HepG2 (cell line): ENCODE measurements around the gene NMUR1. TPM values are rescaled to one million over a fixed set of nuclear protein-coding genes. Genes with fewer than 3 reads are reported as not detected.

Source experiments
- GATAD1 ChIP-seq: IDR thresholded peaks from 2 replicates; pipeline ENCODE4 v1.6.1; 2016; ENCODE audit warnings: missing genetic modification reagents, missing compliant biosample characterization
- GMEB1 ChIP-seq: sonication (generic); formaldehyde crosslinking; IDR thresholded peaks from 2 replicates; pipeline ENCODE4 v1.5.1; 2020; ENCODE audit warnings: missing genetic modification reagents, mild to moderate bottlenecking, borderline replicate concordance
- HIVEP1 ChIP-seq: sonication (generic); formaldehyde crosslinking; IDR thresholded peaks from 2 replicates; pipeline ENCODE4 v1.4.0; 2020; ENCODE audit warnings: mild to moderate bottlenecking, missing genetic modification reagents
- HNRNPLL ChIP-seq: fragments of 200-400 bp; formaldehyde crosslinking; IDR thresholded peaks from 2 replicates; pipeline ENCODE4 v1.6.1; 2017; ENCODE audit warnings: mild to moderate bottlenecking, low read depth, low read length; ENCODE audit not compliant: poor library complexity, severe bottlenecking
- HOXA9 ChIP-seq: sonication (generic); formaldehyde crosslinking; IDR thresholded peaks from 2 replicates; pipeline ENCODE4 v1.8.1; 2022; ENCODE audit warnings: missing genetic modification reagents, mild to moderate bottlenecking, moderate library complexity, borderline replicate concordance
- MEIS2 ChIP-seq: sonication (generic); formaldehyde crosslinking; IDR thresholded peaks from 2 replicates; pipeline ENCODE4 v1.9.0; 2021; ENCODE audit warnings: mild to moderate bottlenecking, missing genetic modification reagents
- MIXL1 ChIP-seq: IDR thresholded peaks from 2 replicates; pipeline ENCODE4 v1.6.1; 2016
- NFKB2 ChIP-seq: sonication (generic); formaldehyde crosslinking; IDR thresholded peaks from 2 replicates; pipeline ENCODE4 v1.4.0; 2020; ENCODE audit warnings: missing genetic modification reagents, borderline replicate concordance
- ZNF446 ChIP-seq: sonication (generic); formaldehyde crosslinking; IDR thresholded peaks from 2 replicates; pipeline ENCODE4 v1.5.0; 2020; ENCODE audit warnings: mild to moderate bottlenecking, missing genetic modification reagents
- ZNF614 ChIP-seq: IDR thresholded peaks from 2 replicates; pipeline ENCODE4 v1.6.1; 2018; ENCODE audit warnings: missing biosample characterization, missing genetic modification reagents, inconsistent platforms, borderline replicate concordance
- polyA plus RNA-seq, 8 experiments: library from polyadenylated mRNA; depleted of rRNA in 3 of 8; stranded (reverse) in 7 of 8; unstranded in 1 of 8; fragments of >200 nt; fragmentation: Illumina TruSeq in 4 of 8; extraction: Trizol in 4 of 8; gene quantifications; 2 replicates each; pipeline versions ENCODE4 v1.2.1 to v1.2.3, GENCODE V29; 2011 to 2016; ENCODE audit warnings: low read depth in 4 of 8, missing spikeins in 1 of 8, mixed read lengths in 1 of 8; ENCODE audit not compliant: insufficient read depth in 1 of 8
- total RNA-seq, 5 experiments: library from RNA; depleted of rRNA; stranded (reverse); fragments of >200 nt; fragmentation: Illumina TruSeq; extraction: Trizol; gene quantifications; 2 replicates each; pipeline ENCODE4 v1.2.3, GENCODE V29; 2016; ENCODE audit warnings: low read depth in 1 of 5
- TF ChIP-seq, protein P1 (sequence below): sonication (generic); formaldehyde crosslinking; IDR thresholded peaks from 2 replicates; pipeline ENCODE4 v1.5.0; 2020; ENCODE audit warnings: mild to moderate bottlenecking, missing genetic modification reagents, borderline replicate concordance
- TF ChIP-seq, protein P2 (sequence below): sonication (generic); formaldehyde crosslinking; IDR thresholded peaks from 2 replicates; pipeline ENCODE4 v1.5.0; 2020; ENCODE audit warnings: missing genetic modification reagents, mild to moderate bottlenecking, borderline replicate concordance
- TF ChIP-seq, protein P3 (sequence below): conservative IDR thresholded peaks from 2 replicates; pipeline ENCODE4 v1.6.1; 2018; ENCODE audit warnings: missing genetic modification reagents

Gene NMUR1
- total and polyA plus RNA-seq, 2 of the 13 experiments (the other 11 are each of a cell fraction or from before 2014, with no cell fraction given): not detected

GRCh38 chr2:231514225-231514950 lies 15.9 kb downstream of the NMUR1 start (continued):
- TF ChIP-seq, protein P1, sequence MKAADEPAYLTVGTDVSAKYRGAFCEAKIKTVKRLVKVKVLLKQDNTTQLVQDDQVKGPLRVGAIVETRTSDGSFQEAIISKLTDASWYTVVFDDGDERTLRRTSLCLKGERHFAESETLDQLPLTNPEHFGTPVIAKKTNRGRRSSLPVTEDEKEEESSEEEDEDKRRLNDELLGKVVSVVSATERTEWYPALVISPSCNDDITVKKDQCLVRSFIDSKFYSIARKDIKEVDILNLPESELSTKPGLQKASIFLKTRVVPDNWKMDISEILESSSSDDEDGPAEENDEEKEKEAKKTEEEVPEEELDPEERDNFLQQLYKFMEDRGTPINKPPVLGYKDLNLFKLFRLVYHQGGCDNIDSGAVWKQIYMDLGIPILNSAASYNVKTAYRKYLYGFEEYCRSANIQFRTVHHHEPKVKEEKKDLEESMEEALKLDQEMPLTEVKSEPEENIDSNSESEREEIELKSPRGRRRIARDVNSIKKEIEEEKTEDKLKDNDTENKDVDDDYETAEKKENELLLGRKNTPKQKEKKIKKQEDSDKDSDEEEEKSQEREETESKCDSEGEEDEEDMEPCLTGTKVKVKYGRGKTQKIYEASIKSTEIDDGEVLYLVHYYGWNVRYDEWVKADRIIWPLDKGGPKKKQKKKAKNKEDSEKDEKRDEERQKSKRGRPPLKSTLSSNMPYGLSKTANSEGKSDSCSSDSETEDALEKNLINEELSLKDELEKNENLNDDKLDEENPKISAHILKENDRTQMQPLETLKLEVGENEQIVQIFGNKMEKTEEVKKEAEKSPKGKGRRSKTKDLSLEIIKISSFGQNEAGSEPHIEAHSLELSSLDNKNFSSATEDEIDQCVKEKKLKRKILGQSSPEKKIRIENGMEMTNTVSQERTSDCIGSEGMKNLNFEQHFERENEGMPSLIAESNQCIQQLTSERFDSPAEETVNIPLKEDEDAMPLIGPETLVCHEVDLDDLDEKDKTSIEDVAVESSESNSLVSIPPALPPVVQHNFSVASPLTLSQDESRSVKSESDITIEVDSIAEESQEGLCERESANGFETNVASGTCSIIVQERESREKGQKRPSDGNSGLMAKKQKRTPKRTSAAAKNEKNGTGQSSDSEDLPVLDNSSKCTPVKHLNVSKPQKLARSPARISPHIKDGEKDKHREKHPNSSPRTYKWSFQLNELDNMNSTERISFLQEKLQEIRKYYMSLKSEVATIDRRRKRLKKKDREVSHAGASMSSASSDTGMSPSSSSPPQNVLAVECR: peak; percentile 29; the same call in 1 of the 2 replicates
- TF ChIP-seq HIVEP1 (CRISPR knock-in tag) (0 out of 2 replicates have a peak, but pooled peaks have one; percentile 19), HNRNPLL (peak; percentile 51), ZNF446 (CRISPR knock-in tag) (0 out of 2 replicates have a peak, but pooled peaks have one; percentile 8), MEIS2 (CRISPR knock-in tag) (peak; percentile 51; the same call in 1 of the 2 replicates), NFKB2 (CRISPR knock-in tag) (peak; percentile 40; the same call in 1 of the 2 replicates), GMEB1 (peak; percentile 79), HOXA9 (no peak), GATAD1 (CRISPR knock-in tag) (0 out of 2 replicates have a peak, but pooled peaks have one; percentile 27), ZNF614 (CRISPR knock-in tag) (no peak), MIXL1 (no peak)
- TF ChIP-seq, protein P2, sequence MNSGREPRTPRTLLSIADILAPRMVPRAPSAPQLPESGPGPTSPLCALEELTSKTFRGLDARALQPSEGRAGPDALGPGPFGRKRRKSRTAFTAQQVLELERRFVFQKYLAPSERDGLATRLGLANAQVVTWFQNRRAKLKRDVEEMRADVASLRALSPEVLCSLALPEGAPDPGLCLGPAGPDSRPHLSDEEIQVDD (CRISPR knock-in tag): 0 out of 2 replicates have a peak, but pooled peaks have one; percentile 50
- TF ChIP-seq, protein P3, sequence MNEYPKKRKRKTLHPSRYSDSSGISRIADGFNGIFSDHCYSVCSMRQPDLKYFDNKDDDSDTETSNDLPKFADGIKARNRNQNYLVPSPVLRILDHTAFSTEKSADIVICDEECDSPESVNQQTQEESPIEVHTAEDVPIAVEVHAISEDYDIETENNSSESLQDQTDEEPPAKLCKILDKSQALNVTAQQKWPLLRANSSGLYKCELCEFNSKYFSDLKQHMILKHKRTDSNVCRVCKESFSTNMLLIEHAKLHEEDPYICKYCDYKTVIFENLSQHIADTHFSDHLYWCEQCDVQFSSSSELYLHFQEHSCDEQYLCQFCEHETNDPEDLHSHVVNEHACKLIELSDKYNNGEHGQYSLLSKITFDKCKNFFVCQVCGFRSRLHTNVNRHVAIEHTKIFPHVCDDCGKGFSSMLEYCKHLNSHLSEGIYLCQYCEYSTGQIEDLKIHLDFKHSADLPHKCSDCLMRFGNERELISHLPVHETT: no peak
- TF ChIP-seq, all 625 proteins: peak for 91
